ENCODE data around the gene TAS2R4.
"Not testable (repeated sequence)": the region's sequence is repeated elsewhere in the genome, so short reads cannot be mapped to it uniquely, and the experiment has no call there.

The TAS2R4 gene, protein sequence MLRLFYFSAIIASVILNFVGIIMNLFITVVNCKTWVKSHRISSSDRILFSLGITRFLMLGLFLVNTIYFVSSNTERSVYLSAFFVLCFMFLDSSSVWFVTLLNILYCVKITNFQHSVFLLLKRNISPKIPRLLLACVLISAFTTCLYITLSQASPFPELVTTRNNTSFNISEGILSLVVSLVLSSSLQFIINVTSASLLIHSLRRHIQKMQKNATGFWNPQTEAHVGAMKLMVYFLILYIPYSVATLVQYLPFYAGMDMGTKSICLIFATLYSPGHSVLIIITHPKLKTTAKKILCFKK

DNA sequence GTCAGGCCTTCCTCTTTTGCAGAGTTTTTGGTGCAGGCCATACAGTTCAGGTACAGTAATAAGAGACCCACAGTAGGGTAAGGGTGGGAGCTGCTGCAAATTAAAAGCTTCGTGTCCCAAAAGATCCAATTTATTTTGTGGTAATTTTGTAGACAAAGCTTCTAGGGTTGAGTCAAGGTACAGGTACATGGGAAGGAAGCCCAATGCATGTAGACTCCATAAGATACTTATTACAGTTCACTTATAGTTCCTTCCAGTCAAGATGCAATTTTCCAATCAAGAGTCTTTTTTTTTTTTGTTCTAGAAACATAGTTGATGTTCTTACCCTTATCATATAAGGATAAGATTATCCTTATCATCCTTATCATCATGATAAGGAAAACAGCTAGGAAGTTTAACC lies at the start of gene TAS2R4:
TSS of gene TAS2R4 (plus strand) at position 301 of the 400 bp plus-strand sequence. CDS start 1,815 bp downstream, outside the sequence.
- DNase-seq, result no peak

DNA sequence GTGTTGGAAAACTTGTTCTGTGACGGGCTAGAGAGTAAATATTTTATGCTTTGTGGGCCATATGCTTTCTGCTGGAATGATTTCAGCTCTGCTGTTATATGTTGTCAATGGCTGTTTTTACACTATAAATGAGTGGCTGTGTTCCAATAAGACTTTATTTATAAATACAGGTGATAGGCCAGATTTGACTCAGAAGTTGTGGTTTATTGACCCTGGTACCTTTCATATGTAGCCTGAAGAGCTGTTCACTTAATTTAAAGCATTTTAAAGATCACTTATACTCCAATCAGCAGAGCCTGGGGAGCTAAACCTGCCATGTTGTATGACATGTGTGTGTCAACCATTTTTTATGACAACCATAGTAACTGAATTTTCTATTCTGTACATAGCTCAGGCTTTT lies 47.5 kb upstream of the TAS2R4 start:
- DNase-seq, result no peak

DNA sequence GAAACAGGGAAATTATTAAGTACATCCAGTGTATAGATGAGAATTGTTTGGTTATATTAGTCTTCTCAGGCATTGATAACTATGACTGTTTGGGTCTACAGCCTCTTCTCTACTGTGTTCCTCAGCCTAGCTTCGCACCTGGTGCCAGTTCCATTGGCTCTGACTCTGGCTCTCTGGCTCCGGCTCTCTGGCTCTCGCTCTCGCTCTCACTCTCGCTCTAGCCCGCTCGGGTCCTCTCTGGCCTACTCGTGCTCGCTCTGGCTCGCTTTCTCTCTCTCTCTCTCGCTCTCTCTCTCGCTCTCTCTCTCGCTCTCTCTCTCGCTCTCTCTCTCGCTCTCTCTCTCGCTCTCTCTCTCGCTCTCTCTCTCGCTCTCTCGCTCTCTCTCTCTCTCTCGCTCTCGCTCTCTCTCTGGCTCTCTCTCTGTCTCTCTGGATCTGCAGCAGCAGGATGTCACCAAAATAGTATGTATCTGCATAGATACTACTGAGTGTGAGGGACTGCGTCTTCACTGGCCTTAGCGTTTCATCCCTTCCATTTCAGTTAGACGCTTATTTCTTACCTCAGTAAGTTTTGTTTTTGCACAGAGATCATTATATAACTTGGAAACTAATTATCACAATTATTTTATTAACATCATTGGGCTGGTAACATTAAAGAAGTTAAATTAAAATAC lies 44.9 kb upstream of the TAS2R4 start:
- no peak for DNase-seq

DNA sequence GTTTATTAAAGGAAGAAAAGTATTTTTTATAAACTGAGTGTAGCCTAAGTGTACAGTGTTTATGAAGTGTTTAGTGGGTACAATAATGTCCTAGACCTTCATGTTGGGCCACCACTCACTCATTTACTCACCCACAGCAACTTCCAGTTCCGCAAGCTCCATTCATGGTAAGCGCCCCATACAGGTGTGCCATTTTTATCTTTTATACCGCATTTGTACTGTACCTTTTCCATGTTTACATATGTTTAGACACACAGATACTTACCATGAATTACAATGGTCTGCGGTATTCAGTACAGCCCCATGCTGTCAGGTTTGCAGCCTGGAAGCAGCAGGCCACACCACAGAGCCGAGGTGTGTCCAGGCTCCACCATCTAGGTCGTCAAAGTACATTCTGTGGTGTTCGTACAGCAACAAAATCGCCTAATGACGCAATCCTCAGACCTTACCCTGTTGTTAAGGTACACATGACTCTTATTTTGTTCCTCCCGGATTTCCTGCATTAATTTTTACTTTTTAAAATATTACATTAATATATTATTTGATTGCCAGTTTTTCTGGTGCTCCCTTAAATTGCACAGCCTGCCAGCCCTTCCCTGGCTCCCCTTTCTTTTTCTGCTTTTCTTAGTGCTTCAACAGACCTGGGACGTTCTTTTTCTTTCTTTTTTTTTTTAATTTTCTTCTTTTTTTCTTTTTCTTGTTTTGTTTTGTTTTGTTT lies 39.2 kb upstream of the TAS2R4 start:
- DNase-seq, result peak; percentile 3

DNA sequence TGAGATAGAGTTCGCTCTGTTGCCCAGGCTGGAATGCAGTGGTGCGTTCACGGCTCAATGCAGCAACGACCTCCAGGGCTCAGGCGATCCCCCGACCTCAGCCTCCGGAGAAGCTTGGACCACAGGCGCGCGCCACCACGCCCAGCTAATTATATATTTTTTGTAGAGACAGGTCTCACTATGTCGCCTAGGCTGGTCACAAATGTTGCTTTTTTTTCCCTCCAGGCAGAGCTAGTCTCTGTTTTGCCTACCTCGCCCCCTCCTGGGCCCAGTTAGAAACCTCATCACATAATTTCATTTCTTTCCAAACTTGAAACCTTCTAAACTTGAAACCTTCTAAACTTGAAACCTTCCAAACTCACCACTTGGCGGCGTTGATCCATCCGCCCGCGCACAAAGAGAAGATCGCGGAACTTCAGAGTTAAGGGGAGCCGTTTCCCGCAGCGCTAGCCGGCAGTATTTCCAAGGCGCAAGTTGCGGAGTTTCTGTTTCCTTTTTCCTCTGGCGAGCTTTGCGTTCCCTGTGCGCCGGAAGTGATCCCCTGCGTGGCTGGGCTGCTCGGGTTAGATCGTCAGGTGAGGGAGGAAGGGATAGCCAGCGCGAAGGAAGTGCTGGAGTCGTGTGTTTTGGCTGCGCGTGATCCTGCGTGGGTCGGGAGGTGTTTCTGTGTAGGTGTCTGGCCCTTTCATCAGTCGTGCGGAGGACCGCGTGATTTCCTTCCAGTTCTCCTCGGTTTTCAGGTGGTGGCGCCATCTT lies 38.5 kb upstream of the TAS2R4 start, which contains the start of gene SSBP1:
TSS of gene SSBP1 (plus strand) at position 523 of the 756 bp plus-strand sequence. CDS start 809 bp downstream, outside the sequence.
- peak; percentile 97 for DNase-seq

DNA sequence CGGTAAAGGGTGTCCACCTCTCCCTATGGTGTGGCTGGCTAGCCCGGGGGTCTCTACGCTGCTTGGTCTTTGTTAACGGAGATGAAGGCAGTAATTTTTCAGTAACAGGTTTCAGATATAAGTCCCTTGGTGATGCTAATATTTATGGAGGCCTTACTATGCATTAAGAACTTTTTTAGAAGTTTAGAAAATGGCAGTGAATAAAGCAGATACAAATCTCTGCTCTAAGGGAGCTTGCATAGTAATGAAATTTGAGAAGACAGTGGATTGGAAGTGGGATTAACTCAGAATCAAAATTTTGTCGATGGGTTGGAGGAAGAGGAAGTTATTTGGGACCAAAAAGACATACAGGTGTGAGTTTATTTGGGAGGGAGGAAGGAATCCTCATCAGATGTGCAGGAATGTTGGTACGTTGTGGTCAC lies 37.9 kb upstream of the TAS2R4 start:
- DNase-seq, result no peak

DNA sequence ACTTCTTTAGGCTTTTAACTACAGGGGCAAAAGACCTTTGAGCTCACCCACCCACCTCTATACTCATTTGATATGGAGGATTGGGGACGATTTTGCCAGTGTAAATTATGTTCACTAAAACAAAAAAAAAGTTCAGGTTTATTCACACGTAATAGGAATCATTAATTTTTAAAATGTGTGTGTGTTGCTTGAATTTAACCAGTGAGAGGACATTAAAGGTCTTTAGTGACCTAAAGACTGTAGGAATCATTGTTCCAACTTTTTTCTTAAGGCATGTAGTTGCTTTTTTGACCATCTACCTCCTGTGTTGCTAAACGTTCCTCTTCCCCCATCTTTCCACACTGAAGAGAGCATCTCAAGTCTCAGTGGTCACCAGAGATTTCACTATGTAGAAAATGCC lies 37.2 kb upstream of the TAS2R4 start:
- DNase-seq, result no peak

DNA sequence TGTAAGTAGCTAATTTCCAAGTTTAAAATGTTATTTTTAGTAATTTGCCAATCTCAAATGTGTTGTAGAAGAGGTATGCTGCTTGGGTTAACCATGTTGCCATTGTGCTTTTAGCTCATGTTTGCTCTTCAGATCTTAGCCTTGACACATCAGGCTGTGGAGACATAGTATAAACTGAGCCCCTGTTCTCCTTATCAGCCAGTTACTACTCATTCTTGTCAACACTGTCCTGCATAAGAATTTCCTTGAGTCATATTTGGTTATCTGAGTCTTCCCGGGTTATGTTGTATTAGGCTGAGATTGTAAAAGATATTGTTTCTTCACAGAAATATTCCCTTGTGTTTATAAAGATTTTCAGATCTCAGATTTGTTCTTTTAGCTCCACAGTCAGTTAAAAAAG lies 34.2 kb upstream of the TAS2R4 start:
- no peak for DNase-seq

DNA sequence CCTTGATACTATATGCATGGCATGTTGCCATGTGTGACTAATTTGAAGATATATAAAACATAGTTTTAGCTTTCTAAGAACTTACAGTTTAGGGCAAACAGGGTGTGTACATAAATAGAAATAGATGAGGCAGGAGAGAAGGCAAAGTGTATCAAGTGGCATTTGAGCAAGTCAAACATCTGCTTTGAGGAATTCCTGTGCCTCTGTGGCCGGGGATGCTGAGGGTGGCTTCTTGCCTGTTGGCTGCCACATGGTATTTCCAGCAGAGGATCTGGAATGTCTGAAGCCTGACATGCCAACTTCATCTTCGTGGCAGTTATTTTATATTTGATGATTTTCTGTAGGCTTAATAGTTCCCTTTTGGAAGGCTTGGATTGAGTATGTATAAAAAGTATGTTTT lies 32.3 kb upstream of the TAS2R4 start:
- DNase-seq, result no peak

DNA sequence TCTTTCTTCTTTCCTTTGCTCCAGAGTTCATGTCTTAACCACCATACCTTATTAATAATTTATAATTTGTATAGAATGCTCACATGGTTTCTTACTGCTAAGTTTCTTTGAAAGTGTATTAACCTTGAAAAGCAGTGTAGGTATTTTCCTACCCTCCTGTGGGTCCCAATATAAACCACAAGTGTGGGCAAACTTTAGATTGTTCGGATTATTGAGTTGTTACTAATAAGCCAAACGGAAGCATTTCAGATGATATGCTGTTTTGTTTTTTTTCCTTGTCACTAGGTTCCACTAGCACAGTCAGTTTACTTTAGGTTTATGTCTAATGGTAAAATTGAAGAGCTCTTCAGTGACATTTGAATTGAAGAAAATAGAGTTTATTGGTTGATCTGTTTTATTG lies 28.1 kb upstream of the TAS2R4 start:
- DNase-seq, result no peak

DNA sequence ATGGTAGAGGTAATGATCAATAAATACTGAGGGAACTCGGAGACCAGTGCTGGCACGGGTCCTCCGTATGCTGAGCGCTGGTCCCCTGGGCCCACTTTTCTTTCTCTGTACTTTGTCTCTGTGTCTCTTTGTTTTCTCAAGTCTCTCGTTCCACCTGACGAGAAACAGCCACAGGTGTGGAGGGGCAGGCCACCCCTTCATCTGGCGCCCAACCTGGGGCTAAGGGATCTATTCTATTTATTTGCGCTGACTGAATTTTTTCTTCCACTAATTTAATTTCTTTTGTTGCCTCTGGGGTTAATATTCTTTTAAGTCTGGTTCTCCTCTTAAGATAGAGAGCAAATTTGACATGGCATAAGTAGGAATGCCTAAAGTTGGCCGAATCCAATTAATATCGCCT lies 24.6 kb upstream of the TAS2R4 start:
- DNase-seq, result not testable (repeated sequence)

DNA sequence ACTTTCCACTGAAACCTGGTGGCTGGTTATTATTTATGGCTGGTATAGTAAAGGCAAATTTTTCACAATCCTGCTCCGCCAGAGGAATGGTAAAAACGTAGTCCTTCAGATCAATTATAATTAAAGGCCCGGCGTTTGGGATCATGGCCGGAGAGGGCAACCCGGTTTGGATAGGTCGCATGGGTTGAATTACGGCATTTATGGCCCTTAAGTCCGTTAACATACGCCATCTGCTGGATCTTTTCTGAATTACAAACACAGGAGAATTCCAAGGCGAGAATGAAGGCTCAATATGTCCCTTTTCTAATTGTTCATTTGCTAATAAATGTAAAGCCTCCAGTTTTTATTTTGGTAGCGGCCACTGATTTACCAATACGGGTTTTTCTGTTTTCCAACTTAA lies 23.8 kb upstream of the TAS2R4 start:
- no peak for DNase-seq

DNA sequence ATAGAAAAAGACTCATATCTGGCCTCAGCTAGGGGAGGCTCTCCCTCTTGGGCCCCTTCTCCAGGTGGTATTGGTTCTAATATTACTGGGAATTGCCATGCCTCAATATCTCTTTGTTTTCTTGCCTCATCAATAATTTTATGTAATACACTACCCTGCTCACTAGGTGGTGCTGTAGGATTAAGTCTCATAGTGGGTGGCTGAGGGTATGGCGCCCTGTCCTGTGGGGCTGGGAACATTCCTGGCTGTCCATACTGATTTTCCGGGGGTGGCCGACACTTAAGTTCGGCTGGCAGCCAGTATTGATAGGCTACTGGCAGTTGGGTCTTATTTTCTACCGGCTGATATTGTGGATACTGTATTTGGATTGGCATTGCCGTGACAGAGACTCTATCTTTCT lies 21.5 kb upstream of the TAS2R4 start:
- DNase-seq, result peak; percentile 17

DNA sequence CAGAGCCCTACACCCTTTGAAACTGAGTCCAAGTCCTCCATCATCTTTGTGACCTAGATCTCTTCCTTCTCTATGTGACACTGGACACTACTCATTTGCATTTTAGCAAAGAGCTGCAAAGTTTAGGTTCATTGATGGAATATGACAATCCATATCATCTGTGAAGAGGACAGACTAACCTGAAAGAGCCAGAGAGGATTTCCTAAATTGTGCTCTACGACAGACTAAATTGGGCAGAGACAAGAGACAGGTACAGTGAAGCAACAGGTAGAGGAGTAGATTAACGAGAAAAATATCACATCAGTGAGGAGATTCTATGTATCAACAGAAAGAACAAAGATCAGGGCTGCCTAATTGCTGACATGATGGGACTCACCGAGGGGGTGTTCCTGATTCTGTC lies 12.7 kb upstream of the TAS2R4 start, which contains the start of gene TAS2R3:
TSS of gene TAS2R3 (plus strand) at position 301 of the 400 bp plus-strand sequence. CDS start at position 363, 62 bp downstream.
- DNase-seq, result no peak

DNA sequence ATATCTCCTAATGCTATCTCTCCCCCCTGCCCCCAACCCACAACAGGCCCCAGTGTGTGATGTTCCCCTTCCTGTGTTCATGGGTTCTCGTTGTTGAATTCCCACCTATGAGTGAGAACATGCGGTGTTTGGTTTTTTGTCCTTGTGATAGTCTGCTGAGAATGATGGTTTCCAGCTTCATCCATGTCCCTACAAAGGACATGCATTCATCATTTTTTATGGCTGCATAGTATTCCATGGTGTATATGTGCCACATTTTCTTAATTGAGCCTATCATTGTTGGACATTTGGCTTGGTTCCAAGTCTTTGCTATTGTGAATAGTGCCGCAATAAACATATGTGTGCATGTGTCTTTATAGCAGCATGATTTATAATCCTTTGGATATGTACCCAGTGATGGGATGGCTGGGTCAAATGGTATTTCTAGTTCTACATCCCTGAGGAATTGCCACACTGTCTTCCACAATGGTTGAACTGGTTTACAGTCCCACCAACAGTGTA lies 6.3 kb upstream of the TAS2R4 start:
- DNase-seq, result not testable (repeated sequence)

DNA sequence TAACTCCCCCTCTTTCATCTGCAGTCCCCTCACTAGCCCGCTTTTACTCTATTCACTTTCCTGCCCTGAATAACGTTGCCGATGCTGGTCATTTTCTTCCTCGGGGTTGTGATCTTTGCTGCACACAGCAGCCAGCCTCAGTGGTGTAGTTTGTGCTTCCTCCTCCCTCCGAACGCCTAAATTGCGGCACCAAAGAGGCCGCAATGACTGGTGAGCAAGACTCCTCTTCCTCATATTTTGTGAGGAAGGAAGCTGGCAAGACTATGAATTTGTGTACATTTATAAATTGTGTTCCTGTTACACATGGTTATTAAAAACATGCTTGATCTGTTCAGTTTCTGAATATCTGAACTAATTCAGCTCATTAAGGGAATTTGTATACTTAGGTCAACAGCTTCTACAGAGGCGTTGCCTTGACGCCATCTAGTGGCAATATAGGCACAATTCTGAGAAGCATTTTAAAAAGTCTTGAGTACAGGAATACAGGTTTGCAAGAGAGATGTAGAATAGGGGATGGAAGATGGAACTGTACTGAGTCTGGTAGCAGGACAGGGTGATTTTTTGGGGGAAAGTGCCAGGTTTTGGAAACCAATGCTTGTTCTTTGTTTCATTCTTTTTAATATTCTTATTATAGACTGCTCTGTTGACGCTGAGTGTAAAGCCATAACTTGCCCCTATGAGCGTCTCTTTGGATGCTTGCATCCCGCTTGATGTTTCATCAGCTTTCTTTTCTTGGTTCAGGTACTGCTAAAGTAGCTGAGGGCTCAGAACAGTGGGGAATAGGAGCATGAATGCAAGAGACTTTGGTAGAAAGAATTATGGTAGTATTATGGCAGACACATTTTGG lies 9.5 kb downstream of the TAS2R4 start:
- peak; percentile 41 for DNase-seq

DNA sequence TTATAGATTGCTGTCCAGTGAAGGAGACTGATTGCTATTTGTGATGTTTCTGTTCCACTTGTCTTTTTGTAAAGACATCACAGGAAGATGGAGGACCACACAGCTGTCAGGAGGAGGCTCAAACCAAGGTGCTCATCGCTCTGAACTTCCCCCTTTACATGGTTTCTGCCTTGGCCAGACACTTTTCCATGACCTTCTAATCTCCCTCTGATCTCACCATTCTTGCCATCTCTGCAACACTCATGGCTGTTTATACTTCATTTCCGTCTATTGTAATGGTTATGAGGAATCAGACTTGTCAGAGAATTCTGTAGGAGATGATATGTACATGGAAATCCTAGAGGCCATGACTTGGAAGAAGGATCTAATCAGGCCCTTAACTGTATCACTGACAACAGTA lies 11.8 kb downstream of the TAS2R4 start:
- DNase-seq, result no peak

DNA sequence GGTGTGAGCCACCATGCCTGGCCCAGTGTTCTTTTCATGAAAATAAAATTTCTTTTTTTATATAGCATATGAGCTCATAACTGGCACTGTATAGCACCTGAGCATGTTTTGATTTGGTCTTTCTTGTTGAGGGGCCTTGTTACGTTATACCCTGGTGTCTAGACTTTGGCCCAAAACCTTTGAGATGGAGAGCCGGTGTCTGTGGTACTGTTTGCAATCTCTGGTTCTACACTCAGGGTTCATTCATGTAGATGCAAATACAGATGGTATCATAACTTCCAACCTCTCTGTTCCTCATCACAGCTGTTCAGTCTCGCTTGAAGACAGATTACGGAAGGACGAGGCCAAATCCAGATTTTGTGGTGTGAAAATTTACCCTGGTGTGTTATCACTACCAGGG lies 13.4 kb downstream of the TAS2R4 start, which contains the start of gene TAS2R5:
TSS of gene TAS2R5 (plus strand) at position 301 of the 400 bp plus-strand sequence. CDS start 145 bp downstream, outside the sequence.
- DNase-seq, result no peak

DNA sequence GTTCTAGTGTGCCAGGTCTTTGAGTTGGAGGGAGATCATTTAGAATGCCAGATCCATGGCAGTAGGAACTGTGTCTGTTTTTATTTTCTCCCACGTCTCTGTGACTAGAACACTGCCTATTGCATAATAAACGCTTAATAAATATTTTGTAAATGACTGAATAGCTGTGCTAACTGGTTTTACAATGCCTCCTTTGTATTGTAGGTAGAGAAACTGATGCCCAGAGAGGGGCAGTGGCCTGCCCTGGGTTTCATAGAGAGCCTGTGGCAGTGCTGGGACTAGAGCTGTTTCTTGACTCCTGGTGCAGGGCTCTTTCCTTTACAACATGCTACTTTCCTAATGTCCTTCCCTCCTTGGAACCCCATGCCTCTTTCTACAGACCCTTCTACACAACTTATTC lies 16.1 kb downstream of the TAS2R4 start:
- no peak for DNase-seq

DNA sequence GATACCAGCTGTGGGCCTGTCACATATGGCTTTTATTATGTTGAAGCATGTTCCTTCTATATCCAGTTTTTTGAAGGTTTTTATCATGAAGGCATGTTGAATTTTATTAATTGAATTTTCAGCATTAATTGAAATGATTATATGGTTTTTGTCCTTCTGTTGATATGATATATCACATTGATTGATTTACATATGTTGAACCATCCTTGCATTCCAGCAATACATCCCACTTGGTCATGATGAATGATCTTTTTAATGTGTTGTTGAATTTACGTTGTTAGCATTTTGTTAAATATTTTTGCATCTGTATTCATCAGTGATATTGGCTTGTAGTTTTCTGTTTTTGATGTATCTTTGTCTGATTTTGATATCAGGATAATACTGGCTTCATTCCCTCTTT lies 43.6 kb downstream of the TAS2R4 start:
- DNase-seq, result no peak

DNA sequence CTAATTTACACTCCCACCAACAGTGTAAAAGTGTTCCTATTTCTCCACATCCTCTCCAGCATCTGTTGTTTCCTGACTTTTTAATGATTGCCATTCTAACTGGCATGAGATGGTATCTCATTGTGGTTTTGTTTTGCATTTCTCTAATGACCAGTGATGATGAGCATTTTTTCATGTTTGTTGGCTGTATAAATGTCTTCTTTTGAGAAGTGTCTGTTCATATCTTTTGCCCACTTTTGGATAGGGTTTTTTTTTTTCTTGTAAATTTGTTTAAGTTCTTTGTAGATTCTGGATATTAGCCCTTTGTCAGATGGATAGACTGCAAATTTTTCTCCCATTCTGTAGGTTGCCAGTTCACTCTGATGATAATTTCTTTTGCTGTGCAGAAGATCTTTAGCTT lies 46.0 kb downstream of the TAS2R4 start:
- DNase-seq, result not testable (repeated sequence)
